Activated T-helper 1 cell treated with anti-CD3 and anti-CD28 coated beads, Interleukin-2, amount 50 U/mL, for 16 hours (primary cell): Measurements from ENCODE around the gene DCDC2B.

Experiments
- DNase-seq, 2 donors: peaks; one replicate each; pipeline ENCODE4 v3.0.0-alpha.2; 2020; ENCODE audit warnings: low read depth in 1 of 2, low spot score in 1 of 2

Gene DCDC2B

DNA sequence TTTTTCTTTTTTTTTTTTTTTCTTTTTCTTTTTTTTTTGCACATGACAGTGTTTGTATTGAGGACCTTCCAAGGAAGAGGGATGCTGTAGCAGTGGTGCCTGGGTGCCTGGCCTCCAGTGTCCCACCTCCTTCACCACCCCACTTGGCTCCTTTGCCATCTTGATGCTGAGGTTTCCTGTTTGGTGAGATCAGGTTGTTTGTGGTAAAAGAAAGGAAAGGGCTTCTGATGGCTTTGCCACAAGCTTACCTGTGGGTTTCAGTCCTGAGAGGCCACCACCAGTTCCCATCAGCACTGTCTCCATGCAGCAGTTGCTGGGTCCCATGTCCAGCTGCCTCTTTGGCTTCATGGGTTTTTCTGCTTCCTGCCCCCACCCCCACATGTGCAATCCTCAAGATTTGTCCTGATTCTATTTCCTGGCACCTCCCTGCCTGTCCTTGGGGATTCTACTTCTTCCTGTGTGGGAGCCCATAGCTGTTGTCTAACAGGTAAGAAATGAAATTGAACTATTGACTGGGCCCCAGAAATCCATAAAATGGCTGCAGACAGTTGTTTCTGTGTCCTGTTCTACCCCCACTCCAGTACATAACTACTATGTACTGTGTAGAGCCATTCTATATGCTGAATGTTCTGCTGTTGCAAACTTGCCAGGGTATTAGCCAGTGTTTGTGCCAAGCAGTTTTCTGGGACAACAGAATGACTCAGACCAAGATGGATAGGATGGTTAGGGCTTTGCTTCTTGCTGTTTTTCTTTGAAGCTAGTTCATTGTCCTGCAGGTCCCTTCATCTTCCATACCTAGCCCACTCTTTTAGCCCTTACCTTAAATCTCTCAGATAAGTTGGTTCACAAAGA lies 12.7 kb upstream of the DCDC2B start:
- no peak for DNase-seq

DNA sequence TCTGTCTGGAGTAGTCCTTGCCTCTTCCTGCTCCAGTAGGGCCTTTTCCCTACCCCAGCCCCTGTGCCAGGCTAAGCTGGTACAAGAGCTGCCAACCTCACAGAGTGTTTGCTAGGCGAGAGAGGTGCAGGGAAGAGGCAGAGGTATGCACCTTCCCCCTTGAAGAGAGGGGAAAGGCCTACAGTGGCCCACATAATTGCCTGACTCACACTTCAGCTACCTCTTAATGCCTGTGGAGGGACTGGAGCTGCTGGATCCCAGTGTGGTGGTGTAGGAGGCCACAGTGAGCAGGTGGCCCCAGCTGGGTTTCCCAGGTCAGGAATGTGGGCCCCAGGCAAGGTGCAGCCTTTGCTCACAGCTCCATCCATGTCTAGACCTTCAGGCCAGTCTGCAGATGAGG lies 11.8 kb upstream of the DCDC2B start:
- no peak for DNase-seq

DNA sequence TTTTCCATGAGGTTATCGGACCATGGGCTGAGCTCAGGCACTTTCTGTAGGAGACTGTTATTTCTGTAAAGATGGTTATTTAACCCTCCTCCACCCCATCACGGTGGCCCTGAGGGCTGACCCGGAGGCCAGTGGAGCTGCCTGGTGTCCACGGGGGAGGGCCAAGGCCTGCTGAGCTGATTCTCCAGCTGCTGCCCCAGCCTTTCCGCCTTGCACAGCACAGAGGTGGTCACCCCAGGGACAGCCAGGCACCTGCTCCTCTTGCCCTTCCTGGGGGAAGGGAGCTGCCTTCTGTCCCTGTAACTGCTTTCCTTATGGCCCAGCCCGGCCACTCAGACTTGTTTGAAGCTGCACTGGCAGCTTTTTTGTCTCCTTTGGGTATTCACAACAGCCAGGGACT lies 11.1 kb upstream of the DCDC2B start:
- no peak for DNase-seq

DNA sequence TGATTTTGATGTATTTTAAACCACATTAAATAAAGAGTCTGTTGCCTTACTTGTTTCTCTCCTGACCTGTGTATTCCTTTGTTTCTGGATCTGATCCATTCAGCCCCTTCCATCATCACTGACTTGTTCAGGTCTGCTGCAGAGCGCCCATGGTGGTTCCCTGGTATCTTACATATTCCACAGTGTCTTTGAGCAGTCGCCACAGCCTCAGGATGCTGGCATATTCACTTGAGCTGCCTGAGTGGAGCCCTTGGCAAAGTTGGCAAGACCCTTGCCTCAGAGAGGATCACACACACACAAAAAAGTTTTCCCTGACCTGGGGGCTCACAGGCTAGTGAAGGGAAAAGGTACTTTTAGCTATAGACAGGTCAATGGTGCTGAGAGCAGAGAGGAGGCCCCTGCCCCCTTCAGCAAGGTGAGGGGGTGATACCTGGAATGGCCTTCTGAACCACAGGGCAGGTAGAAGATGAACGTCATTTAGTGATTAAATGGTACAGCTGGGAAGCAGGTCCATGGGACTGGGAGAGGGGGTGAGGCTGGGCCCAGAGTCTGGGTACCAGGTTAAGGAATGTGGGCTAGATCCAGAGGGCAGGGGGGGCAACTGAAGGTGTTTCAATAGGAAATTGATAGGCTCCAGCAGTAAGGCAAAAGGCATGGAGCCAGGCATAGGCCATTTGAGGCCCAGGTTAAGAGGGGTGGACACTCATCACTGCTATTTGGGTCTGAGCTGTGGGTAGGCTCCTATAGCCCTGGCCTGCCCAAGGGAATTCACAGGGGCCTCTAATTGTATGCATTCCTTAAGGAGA lies 10.4 kb upstream of the DCDC2B start:
- no peak for DNase-seq

DNA sequence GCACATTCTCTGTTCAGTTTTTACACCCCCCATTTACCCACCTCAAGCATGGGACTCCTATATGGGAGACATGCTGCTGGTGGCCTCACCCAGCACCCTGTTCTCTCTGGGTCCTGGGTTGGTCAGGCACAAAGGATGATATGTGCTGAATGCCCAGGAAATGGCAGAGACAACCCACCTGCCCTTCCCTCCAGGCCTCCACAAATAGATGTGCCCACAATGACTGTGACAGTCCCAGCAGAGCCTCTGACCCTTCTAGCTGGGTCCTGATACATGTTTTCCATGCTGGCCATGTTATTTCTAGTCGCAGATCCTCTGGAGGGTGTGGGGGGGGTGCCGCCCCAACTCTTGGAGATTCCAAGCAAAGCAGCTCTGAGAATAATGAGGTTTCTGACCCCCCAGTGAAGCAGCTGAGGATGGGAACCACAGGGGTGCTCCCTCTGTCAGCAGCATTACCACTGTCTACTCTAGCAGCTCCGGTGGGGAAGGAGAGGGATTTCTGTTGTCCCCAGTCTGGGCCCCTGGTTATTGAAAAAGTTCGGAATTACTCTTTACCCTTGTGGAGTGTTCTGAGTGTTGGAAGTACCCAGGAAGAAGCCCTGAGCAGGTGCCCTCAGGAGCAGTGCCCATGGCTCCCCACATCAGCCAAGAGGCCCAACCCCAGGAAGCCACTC lies 9.7 kb upstream of the DCDC2B start:
- DNase-seq, result no peak

DNA sequence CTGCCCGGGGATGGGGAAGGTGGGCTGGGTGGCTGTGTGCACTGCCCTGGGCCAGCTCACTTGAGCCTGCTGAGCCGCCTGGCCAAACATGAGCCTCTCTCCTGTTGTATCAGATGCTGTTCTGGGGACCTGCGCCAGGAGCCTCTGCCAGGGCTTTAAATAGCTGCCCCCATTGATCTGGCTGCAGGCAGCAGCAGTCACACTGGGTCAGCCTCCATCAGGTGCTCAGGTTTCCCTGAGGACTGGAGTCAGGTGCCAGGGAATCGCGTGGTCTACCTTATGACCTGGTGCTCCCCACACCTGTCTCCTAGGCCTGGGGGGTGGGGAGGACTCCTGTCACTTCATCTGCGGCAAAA lies 9.2 kb upstream of the DCDC2B start:
- DNase-seq, result no peak

DNA sequence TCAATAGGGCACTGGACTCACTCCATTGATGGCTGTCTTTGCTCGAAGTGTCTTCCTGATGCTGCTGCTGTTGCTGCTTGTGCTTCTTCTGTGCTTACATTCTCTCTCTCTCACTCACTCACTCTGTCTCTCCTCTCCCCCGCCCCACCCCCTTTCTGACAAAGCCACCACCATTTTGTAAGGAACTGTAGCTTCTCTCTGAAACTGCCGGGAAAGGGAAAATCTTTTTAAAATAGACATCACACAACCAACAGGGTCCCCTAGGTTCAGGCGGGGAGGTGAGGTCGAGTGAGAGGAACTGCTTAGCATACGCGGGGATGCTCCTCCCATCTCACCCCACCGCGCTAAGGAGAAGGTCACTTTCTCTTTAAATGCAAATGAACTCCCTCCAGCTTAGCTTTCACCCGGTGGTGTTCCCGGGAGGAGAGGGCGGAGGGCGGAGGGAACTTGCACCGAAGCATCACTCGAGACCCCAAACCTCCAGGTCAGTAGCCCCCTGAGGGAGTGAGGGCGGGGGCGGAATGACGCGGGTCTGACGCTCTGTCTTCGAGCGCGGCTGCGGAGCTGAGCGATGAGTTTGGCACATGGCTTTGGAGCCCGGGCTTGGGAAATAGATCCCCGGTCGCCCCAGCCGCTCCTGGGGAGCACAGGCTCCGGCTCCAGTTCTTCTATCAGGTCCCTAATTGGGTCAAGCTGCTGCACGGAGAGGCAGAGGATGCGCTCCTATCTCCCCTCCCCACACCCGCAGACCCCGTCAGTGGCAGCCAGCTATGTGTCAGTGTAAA lies 8.5 kb upstream of the DCDC2B start, which contains the start of gene CCDC28B:
Gene CCDC28B, plus strand, starts transcription at position 370 of the 785 bp plus-strand sequence. CDS start 1,341 bp downstream, outside the sequence.
- DNase-seq, result peak in 1 of 2 donors; percentile 21

DNA sequence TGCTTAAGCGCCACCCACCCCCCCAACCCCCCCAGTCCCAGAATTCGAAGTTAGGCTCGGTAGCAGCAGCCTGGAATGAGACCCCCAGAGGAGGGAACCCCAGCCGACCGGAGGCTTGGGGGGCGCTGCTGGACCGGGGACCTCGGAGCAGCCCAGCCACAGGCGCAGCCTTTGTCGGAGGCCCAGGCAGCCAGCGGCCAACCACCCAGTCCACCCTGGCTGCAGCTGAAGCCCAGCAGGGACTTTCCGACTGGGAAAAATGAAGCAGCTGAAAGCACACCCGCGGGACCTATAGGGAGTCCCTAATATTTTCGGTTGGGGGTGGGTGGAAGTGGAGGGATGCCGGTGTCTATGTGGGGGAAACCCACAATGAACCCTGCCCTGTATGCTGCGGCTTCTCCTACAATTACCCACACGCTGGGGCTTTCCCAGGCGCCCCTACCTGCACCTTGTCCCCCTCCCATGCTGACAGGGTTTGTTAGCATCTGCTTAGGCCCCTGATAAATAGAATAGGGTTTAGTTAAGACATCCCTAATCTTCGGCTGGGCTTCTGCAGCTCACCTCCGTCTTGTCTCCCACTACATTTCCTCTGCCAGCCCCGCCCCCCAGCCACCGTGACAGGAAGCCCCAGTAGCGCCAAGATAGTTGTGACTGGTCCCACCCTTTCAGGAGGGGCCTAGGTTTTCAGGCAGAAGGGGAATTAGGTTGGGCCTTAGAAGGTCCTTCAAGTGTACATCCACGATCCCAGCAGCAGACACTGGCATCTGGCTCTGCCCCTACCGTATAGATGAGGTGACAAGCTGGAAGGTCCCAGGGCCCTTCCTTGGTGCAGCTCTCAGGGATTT lies 7.7 kb upstream of the DCDC2B start:
- peak; percentile 56 to 60 for DNase-seq

DNA sequence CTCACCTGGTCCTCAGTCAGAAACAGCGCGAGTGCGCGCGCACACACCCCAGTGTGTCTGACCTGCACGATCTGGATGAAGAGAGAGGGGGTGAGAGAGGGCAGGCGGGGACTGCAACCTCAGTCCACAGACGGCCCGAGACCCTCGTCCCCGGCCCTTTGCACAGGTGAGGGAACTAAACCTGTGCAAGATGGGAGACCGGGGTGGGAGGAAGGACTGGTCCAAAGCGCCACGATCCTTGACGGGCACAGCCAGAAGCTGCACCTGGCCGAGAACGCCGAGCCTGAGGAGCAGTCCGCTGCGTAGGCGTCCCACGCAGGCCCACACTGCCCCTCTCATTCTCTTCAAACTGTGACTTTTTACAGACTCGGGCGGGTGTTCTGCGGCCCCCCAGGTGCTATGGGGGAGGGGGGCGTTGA lies 3.9 kb upstream of the DCDC2B start:
- DNase-seq, result no peak

DNA sequence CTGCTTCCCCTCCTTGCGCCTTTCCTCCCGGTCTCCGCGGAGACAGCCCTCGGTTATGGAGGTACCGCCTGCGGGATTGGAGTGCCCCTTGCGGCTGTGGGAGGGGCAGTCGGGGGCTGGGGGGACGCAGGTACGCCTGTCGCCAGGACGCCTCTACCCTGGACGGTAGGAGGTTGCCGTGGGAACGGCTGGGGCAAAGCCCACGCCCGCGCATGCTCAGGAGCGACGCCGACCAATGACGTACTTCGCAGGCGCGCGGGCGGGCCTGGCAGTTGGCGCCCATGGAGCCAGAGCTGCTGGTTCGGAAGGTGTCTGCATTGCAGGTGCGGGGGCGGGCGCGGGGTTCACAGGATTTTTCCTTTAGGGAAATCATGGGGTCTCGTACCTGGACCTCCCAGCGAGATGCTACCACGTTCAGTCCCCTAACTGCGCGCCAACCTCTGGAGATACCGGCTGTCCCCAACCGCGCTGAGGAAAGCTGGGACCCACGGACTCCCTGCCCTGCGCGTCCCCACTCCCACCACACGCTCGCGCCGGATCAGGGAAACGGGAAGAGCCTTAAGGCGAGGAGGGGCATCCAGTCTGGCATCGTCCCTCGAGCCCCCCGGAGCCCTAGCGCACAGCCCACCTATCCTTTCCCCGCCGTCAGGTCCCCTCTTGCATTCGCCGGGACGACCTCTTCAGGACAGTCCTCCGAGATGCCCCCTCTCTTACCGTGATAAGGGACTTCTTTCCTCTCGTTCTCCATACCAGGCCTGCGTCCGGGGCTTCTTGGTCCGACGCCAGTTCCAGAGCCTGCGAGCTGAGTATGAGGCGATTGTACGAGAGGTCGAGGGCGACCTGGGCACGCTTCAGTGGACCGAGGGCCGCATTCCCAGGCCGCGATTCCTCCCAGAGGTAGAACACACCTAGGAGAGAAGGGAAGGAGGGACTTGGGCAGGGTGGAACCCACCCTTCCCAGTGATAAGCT lies 3.2 kb upstream of the DCDC2B start, which contains the start of gene IQCC:
Gene IQCC, plus strand, starts transcription at position 271 of the 970 bp plus-strand sequence. Its CDS starts 11 bp downstream, at position 282.
- peak; percentile 67 to 80 for DNase-seq

DNA sequence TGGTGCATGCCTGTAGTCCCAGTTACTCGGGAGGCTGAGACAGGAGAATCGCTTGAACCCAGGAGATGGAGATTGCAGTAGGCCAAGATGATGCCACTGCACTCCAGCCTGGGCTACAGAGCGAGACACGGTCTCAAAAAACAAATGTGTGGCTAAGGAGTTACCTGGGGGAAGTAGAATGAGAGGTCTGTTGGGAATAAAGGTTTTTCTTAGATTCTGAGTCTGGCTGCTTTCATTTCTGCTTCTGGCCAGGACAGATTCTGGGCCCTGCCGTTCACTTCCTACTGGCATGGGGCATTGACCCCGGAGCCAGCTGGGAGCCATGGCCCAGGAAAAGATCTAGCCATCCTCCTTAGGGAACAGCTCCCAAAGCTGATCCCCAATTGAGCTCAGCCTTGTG lies 420 bp upstream of the DCDC2B start:
- no peak for DNase-seq

DNA sequence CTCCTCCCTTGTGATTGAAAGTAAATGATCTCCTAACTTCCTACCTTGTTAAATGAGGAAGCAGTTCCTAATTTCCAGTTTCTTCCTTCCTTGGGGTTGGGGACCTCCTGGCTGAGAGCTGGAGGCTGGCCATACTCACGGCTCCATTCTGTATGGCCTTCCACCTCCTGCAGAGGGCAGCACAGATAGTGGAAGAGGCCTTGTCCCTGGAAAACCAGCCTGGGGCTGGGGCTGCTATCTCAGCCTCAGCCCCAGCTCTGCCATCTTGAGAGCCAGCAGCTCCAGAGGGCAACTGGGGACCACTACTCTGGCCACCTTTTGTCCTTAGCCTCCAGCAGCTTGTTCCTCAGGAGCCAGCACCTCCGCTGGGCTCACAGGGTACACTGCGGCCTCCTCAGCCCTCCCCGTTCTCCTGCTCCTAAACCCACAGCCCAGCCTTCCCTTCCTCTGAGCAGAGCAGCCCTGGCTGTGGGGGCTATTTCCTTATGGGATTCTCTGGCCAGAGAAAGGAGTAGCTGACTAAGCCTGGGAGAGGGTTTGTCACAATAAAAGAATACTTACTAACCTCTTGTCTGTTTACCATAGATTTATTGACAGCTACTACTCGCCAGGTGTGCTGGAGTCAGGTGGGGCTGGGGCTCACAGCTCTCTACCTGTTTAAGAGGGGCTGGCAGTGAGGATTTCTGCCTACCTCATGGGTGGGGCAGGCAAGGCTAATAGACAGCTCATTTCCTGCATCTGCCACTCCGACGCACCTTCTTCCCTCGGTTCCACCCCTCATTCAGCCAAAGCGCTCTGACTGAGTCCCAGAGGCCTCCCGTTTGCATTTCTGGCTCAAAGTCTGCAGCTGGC lies 7.0 kb downstream of the DCDC2B start:
- peak in 1 of 2 donors; percentile 24 for DNase-seq

DNA sequence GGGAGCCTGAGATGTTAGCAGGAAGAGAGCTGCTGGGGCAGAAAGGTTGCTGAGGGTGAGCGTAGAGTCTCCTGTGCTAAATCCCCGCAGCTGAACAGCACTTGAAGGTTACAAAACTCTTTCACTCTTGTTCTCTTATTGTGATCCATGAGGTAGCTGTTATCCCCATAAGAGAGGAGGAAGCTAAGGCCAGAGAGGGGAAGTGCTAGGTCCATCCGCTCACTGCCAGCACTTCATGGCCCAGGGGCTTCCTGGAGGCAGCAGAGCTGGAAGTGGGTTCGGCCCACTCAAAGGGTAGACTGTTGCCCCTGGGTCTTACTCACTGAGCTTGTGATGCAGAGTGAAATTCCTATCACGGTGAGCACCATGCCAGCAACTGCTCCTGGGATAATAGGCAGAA lies 7.7 kb downstream of the DCDC2B start:
- DNase-seq, result no peak

DNA sequence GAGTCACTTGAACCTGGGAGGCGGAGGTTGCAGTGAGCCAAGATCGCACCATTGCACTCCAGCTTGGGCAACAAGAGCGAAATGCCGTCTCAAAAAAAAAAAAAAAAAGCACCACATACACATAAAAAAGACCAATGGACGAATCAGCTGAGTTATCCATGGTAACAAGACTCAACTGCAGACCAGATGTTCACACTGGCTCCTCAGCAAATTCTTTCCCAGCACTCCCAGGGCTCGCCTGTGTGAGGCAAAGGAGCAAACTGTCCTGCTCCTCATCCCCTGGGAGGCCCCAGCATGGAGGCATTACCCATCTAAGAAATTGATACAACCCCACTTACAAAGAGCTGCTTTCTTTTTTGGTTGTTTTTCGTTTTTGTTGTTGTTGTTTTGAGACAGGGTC lies 10.1 kb downstream of the DCDC2B start:
- DNase-seq, result no peak

DNA sequence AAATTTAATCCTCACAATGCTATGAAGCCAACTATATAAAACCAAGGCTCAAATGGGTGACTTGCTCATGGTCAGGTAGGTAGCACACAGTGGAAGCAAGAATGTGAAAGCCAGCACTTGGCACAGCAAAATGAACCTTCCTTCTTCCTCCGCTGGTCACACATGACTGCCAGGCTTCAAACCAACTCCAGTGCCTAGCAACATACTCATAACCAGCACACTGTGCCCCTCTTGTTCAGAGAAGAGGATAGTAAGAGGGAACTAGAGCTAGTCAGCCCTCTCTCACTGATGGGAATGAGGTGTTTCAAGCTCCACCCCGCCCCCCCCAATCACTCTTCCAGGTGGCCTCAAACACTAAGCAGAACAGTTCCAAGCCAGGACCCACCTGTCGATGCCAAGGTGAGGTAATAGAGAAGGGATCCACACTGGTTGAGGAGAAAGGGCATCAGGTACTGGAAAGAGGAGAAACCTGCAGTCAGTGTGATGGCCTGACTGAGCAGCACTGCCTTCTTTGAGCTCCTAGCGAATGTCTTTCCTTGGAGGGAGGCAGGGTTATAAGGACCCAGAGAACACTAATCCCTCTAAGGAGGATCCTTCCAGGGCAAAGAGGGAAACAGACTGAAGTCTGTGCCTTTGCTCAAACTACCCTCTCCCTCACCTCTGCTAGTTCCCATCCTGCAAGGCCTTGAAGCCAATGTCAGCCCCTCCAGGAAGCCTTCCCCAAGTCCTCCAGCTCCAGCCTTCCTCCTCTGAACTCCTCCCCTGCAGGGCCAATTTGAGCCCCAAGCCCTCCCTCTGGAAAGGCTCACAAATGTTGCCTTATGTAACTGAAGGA lies 12.1 kb downstream of the DCDC2B start:
- no peak for DNase-seq

DNA sequence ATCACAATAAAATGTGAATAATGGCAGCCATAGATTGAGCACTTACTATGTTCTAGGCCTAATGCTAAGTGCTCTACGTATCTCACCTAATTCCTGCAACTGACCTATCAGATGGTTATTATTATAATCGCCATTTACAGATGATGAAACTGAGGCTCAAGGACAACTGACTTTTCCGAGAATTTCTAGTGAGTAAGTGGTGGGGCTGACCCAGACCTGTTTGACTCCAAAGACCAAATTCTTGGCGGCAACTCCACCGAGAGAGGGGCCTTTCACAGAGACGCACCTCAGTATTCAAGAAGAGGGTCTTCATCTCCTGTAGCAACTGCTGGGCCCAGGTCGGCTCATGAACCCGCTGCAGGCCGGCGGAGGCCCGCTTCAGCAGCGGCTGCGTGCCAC lies 12.7 kb downstream of the DCDC2B start:
- no peak for DNase-seq
